GM21526 (cell line): ENCODE measurements around the gene CHRNE.
"Not testable (repeated sequence)": the region's sequence is repeated elsewhere in the genome, so short reads cannot be mapped to it uniquely, and the experiment has no call there.

ENCODE experiments used
- ATAC-seq: cut with Tn5 transposase; IDR thresholded peaks from one replicate; pipeline ENCODE4 v1.9.1; 2021; ENCODE audit warnings: moderate library complexity; ENCODE audit not compliant: unreplicated experiment, low FRiP score

CHRNE gene

DNA sequence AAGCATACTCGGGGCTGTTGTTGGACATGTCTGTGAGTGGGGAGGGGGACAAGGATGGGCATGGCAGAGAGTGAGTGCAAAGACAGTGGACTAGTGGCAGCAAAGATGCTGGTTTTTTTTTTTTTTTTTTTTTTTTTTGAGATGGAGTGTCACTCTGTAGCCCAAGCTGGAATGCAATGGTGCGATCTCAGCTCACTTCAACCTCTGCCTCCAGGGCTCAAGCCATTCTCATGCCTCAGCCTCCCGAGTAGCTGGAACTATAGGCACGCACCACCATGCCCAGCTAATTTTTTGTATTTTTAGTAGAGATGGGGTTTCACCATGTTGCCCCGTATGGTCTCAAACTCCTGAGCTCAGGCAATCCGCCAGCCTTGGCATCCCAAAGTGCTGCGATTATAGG lies 45.6 kb downstream of the CHRNE start:
- not testable (repeated sequence) for ATAC-seq

DNA sequence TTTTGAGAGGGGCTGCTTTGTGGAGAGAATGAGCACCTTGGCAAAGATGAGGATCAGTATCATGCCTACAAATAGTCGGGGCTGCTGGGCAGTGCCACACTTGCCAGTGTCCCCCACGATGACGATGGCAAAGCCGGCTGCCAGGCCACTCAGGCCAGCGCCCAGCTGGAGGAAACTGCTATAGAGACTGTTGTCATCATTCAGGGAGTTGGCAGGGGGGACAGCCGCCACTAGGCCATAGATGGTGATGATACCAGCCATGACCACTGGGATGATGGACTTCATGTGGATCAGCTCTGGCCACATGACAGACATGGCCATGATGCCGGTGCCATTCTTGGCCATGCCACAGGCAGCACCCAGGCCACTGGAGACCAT lies 46.0 kb downstream of the CHRNE start:
- ATAC-seq: no peak

DNA sequence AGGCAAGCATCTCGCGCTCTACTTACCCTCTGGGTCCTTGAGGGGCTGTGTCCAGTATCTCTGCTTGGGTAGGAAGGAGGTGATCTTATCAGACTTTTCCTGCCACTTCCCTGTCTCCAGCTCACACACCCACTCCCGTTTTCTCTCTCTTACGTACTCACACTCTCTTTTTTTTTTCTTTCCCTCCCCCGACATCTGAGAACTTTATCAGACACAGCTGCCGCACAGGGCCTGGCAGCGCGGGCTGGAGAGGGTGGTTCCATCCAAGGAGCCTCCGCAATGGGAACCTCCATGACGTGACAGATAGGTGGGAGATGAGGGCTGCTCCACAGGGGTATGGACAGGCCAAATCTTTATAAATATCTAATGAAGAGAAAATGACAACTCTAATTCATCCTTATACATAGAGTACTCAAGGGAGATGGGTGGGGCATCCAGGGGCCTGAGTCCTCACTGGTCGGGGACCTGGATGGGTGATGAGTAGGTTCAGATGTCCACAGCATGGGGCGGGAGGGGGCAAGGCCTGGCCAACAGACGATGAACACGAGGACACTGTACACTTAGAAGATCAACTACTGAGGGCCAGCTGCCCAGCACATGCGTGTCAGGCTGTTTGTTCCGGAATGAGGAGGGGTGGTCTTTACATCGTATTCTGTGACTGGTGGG lies 46.5 kb downstream of the CHRNE start:
- no peak for ATAC-seq

DNA sequence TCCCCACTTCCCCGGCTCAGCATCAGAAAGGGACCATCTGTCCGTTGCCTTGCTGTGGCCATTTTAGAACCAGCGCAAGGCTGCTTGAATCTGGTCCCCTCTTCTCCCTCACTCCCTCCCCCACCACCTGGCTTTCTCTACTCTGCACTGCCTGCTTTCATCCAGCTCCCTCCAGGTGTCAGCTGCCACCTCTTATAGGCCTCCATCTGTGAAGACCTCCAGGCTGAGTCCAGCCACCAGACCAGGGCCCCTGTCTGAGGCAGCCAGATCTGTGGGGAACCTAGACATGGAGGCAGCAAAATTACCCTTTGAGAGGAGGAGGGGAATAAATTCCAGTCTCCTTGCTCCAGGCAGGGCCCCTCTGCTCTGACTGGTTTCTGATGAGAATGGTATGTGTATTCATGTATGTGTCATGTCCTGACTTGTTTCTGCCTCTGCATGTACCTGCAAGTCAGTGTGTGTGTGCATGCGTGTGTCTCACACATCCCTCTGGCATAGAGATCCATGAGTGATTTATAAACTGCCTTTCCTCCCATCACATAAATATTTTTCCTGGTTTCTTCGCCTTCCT lies 48.7 kb downstream of the CHRNE start:
- no peak for ATAC-seq

DNA sequence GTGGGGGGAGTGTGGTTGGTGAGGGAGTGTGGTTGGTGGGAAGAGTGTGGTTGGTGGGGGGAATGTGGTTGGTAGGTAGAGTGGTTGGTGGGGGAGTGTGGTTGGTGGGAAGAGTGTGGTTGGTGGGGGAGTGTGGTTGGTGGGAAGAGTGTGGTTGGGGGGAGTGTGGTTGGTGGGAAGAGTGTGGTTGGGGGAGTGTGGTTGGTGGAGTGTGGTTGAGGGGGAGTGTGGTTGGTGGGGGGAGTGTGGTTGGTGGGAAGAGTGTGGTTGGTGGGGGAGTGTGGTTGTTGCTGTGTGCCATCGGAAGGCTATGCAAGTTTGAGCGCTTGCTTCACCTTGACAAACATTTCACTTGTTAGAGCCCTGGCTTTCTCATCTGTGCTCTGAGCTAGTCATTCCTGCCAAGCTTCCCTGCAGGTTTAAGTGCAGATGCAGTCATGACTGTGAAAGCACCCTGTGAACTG lies 49.7 kb downstream of the CHRNE start:
- ATAC-seq: no peak

DNA sequence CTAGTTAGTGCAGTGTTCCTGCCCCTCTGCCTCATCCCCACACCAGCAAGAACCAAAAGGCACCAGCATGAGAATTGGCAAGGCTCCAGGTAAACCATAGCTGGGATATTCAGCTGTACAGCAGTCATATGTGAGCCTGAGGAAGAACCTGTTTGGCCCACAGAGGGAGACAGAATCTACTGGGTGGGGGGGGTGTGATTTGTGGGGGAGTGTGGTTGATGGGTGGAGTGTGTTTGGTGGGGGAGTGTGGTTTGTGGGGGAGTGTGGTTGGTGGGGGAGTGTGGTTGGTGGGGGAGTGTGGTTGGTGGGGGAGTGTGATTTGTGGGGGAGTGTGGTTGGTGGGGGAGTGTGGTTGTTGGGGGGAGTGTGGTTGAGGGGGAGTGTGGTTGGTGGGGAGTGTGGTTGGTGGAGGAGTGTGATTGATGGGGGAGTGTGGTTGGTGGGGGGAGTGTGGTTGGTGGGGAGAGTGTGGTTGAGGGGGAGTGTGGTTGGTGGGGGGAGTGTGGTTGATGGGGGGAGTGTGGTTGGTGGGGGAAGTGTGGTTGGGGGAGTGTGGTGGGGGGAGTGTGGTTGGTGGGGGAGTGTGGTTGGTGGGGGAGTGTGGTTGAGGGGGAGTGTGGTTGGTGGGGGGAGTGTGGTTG lies 50.2 kb downstream of the CHRNE start:
- ATAC-seq: no peak

DNA sequence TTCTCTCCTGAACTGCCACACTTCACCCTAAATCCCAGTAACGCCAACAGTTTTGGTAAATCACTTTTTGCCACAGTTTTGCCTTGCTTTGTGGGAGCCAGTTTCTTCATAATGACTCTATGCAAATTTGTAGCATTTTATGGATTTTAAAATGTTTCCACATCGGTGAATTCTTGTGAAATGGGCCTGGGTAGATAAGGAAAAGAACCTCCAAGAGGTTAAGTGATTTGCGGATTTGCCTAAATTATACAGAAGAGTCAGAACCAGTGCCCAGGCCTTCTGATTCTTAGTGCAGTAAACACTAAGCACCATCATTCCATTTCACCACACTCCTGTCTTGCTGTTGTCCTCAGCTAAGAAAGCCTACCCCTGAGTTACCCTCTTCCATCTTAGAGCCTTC lies 51.8 kb downstream of the CHRNE start:
- no peak for ATAC-seq

DNA sequence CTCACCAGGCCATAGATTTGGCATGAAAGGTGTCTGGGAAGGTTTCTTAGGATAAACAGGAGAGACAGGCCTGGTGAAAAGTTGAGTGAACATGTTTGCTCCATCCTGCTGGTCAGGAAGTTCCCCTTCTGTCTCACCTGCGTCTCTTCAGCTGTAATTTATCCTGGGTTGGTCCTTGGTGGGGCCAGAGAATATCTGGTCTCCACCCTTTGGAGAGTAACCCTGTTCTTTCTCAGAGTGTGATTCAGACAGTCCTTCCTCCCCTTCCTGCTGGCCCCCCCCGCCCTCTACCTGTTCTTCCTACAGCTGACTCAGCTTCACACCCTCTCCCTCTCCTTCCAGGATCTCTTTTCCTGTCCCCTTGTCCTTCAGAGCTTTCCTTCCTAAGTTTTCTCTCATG lies 52.7 kb downstream of the CHRNE start:
- ATAC-seq: no peak

DNA sequence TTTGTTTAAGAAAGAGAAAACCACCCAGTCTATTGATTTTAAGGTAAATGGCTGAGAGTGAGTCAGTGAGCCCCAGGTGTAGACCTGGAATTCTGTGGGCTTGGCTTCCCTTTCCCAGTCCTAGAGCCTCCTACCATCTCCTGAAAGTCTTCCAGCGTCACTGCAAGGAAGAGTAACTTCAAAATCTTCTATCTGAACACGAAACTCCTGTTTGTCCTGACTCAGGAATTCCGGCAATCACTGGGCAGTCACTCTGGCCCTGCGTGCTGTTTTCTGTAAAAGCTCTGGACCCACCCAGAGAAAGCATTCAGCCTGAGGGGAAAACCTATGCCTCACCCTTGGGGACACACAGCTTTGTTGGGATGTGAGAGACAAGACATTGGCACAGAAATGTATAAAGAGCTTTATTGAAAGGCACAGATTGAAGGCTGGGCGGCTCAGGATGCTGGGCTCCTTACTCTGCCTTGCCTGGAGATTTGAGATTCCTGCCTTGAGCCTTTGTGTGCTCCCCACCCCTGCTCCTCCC lies 53.8 kb downstream of the CHRNE start:
- no peak for ATAC-seq
